Ishikawa (cell line): ENCODE results near the gene METTL22.

Experiments used
- CEBPB ChIP-seq: IDR thresholded peaks from 2 replicates; pipeline ENCODE4 v1.6.1; 2012
- EGR1 ChIP-seq: IDR thresholded peaks from 2 replicates; pipeline ENCODE4 v1.6.1; 2012
- EP300 ChIP-seq: IDR thresholded peaks from 2 replicates; pipeline ENCODE4 v1.6.1; 2012; ENCODE audit warnings: borderline replicate concordance
- RAD21 ChIP-seq: IDR thresholded peaks from 2 replicates; pipeline ENCODE4 v1.6.1; 2012; ENCODE audit warnings: low read depth
- TAF1 ChIP-seq: IDR thresholded peaks from 2 replicates; pipeline ENCODE4 v1.6.1; 2012; ENCODE audit warnings: low read depth, mild to moderate bottlenecking
- TCF12 ChIP-seq: IDR thresholded peaks from 2 replicates; pipeline ENCODE4 v1.6.1; 2012; ENCODE audit warnings: low read depth
- TEAD4 ChIP-seq: IDR thresholded peaks from 2 replicates; pipeline ENCODE4 v1.6.1; 2012
- YY1 ChIP-seq: IDR thresholded peaks from 2 replicates; pipeline ENCODE4 v1.6.1; 2012; ENCODE audit warnings: low read depth
- TF ChIP-seq, protein P1 (sequence below): IDR thresholded peaks from 2 replicates; pipeline ENCODE4 v1.6.1; 2012; ENCODE audit warnings: low read depth, mild to moderate bottlenecking
- TF ChIP-seq, protein P2 (sequence below): IDR thresholded peaks from 2 replicates; pipeline ENCODE4 v1.6.1; 2012

DNA sequence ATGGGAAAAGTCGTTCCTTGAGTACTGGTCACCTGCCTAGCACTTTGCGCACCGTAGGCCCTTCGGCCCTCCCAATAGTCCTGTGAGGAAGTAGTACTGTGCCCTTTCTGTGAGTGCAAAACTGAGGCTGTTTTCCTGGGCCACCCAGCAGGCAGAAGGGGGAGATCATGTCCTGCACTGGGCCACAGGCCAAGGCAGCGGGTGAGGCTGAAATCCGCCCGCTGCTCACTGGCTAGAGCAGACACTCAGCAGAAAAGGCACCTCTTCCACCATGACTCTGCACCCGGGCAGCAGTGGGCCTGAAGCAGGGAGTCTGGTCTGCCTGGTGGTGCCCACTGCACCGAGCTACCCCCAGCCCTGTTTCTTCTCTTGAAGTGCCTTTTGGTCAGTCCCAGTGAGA lies 20.2 kb downstream of the METTL22 start:
- TF ChIP-seq CEBPB (no peak), TAF1 (no peak), EP300 (no peak), EGR1 (no peak), YY1 (no peak), RAD21 (no peak), TCF12 (no peak), TEAD4 (no peak)
- TF ChIP-seq, protein P1, sequence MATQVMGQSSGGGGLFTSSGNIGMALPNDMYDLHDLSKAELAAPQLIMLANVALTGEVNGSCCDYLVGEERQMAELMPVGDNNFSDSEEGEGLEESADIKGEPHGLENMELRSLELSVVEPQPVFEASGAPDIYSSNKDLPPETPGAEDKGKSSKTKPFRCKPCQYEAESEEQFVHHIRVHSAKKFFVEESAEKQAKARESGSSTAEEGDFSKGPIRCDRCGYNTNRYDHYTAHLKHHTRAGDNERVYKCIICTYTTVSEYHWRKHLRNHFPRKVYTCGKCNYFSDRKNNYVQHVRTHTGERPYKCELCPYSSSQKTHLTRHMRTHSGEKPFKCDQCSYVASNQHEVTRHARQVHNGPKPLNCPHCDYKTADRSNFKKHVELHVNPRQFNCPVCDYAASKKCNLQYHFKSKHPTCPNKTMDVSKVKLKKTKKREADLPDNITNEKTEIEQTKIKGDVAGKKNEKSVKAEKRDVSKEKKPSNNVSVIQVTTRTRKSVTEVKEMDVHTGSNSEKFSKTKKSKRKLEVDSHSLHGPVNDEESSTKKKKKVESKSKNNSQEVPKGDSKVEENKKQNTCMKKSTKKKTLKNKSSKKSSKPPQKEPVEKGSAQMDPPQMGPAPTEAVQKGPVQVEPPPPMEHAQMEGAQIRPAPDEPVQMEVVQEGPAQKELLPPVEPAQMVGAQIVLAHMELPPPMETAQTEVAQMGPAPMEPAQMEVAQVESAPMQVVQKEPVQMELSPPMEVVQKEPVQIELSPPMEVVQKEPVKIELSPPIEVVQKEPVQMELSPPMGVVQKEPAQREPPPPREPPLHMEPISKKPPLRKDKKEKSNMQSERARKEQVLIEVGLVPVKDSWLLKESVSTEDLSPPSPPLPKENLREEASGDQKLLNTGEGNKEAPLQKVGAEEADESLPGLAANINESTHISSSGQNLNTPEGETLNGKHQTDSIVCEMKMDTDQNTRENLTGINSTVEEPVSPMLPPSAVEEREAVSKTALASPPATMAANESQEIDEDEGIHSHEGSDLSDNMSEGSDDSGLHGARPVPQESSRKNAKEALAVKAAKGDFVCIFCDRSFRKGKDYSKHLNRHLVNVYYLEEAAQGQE, result no peak
- TF ChIP-seq, protein P2, sequence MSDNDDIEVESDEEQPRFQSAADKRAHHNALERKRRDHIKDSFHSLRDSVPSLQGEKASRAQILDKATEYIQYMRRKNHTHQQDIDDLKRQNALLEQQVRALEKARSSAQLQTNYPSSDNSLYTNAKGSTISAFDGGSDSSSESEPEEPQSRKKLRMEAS, result no peak
